ENCODE data around the gene PARP1.

The PARP1 gene

GRCh38 chr1:226406401-226406881 is 1.5 kb downstream of the PARP1 start:
- no peak for DNase-seq (ENCODE audit: low read depth, low spot score)

DNA sequence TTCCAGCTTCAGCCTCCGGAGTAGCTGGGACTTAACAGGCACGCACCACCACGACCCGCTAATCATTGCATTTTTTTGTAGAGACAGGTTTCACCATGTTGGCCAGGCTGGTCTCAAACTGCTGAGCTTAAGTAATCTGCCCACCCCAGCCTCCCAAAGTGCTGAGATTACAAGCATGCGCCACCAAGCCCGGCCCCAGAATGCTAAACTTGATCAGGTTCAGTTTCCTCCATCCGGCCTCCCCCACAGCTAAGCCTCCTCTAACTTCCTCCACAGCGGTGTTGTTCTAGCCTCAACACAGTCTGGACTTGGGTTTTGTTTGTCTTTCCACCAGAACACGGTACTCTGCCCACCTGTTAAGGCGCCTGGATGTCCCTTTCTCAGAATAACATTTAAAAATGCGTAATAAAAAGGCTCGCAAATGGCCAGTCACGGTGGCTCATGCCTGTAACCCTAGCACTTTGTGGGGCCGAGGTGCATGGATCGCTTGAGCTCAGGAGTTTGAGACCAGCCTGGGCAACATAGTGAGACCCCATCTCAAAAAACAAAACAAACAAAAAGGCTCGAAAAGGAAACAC is 2.4 kb downstream of the PARP1 start:
- no peak for DNase-seq (ENCODE audit: low read depth, low spot score)

GRCh38 chr1:226404904-226405222 is 3.0 kb downstream of the PARP1 start:
- no peak for DNase-seq (ENCODE audit: low read depth, low spot score)

GRCh38 chr1:226404063-226404903 is 3.6 kb downstream of the PARP1 start:
- no peak for DNase-seq (ENCODE audit: low read depth, low spot score)

DNA sequence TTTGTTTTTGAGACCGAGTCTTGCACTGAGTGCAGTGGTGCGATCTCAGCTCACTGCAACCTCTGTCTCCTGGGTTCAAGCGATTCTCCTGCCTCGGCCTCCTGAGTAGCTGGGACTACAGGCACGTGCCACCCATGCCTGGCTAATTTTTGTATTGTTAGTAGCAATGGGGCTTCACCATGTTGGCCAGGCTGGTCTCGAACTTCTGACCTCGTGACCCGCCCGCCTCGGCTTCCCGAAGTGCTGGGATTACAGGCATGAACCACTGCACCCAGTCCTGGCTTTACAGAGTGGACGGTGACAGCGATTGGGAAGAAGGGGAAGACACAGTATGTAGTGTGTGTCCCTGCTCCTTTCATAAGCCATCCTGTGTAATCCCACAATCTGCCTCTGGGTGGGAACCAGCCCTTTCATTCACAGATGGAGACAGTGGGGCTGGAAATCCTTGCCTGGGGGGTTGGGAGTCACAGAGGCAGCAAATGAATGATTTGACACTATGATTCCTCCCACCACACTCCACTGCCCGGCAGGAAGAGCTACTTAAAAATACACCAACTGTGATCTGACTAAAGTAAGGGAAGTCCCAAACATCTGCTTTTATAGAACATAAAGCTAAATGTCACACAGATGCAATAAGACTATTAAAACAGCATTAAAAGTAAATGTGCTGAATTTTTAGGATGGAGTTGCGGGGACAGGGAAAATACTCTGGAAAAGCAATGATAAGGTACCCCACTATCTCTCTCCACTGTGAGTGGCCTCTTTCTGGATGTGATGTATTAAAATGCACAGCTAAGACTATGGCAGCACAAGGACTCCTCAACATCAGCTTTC is 4.5 kb downstream of the PARP1 start:
- DNase-seq (ENCODE audit: low read depth, low spot score) = no peak

DNA sequence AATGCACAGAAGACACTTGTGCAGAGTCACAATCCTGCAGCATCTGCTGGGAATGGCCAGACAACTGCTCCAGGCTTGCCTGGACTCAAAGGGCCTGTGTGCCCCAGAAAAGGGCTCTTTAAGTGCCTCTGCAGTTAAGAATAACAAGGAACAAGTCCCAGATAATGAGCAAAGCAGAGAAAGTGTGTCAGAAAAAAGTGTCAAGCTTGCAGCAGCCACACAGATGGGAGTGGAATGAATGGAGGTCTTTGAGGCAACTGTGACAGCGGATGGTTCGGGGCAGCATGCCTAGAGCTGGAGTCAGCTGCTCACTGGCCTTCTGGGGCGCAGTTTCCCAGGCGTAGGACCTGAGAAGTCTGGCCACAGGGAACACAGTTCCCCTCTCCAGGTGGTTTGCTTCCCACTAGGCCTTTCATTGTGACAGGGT is 5.1 kb downstream of the PARP1 start:
- DNase-seq (ENCODE audit: low read depth, low spot score) = no peak

DNA sequence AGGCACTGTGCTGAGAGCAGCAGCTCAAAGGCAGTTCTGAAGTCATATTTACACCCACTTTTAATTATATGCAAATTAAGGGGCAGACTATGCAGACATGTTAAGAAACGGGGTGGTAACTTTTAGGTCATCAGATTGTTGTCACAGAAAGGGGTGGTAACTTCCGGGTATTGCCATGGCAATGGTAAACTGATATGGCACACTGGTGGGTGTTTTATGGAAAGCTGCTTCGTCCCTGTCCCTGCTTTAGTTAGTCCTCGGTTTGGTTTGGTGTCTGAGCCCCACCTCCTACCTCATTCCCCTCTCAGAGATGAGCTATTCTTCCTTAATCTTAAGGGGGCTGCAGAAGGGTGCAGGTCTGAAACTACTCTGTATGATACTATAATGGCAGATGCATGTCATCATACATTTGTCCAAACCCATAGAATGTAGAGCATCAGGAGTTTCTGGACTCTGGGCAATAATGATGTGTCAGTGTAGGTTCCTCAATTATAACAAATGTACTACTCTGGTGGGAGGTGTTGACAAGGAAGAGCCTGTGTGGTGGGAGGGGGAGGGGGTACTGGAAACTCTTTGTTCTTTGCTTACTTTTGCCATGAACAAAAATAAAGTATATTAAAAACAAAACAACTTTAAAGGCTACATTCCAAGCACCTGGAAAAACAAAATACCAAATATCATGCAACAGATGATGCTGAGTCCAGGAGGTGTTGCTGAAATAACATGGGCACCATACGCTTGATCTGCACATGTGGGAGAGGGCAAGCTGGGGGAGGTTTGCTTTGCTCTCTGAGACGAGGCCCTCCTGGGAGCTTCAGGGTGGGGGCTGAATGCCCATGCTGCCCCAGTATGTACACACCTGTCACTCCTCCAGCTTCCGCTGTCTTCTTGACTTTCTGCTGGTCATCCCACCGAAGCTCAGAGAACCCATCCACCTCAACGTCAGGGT is 6.3 kb downstream of the PARP1 start:
- no peak for DNase-seq (ENCODE audit: low read depth, low spot score)

DNA sequence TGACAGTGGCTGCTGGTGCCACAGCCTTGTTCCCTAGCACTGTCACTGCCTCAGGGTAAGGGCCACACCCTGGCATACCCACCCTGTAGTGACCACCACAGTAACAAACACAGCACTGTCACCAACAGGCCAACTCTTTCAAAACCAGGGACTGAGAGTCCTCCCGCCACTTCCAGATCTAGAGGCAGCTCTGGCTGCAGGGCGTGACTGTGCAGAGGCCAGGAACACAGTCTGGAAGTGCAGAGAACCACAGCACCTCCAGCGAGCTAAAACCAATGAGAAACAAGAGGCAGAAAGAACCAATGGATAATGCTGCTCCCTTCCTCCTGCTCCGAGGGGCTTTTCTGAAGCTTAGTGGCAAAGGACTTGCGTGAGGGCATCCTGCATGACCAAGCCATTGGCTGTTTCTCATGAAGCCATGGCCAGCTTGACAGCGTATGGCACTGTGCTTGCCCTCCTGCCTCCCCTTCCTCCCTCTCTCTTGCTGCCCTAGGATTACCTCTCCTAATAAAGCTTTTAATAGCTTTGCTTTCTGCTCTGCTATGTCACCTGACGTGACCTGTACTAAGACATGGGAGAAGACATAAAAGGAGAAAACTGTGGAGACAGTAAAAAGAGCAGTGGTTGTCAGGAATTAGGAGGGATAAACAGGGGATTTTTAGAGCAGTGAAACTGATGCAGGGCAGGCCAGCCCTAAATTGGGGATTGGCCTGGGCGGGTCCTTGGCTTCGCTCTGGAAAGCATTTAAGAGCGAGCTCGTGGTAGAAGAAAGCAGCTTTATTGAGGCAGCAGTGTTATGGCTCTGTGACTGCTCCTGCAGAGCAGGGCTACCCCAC is 7.2 kb downstream of the PARP1 start:
- DNase-seq (ENCODE audit: low read depth, low spot score) = no peak

GRCh38 chr1:226397955-226398636 is 9.8 kb downstream of the PARP1 start:
- no peak for DNase-seq (ENCODE audit: low read depth, low spot score)

DNA sequence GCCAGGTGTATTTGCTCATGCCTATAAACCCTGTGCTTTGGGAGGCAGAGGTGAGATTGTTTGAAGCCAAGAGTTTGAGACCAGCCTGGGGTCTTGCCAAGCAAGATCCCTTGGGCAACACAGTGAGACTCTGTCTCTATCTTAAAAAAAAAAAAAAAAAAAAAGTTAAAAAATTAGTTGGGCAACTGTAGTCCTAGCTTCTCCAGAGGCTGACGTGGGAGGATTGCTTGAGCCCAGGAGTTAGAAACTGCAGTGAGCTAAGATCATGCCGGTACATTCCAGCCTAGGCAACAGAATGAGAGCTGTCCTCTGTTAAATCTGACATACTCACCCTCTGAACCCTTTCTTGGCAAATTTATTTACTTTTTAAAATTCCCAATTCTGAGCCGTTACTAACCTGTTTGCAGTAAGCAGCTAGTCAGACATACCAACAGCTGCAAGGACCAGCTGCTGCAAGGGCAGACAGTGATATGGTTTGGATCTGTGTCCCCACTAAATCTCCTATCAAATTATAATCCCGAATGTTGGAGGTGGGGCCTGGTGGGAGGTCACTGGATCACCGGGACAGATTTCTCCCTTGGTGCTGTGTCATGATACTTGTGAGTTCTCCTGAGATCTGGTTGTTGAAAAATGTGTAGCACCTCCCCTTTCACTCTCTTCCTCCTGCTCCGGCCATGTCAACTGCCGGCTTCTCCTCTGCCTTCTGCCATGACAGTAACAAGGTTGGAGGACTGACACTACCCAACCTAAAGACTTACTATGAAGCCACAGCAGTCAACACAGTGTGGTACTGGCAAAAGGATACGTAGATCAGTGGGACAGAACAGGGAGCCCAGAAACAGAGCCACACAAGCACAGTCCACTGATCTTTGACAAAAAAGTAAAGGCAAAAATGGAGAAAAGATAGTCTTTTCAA is 10.6 kb downstream of the PARP1 start:
- DNase-seq (ENCODE audit: low read depth, low spot score) = no peak

GRCh38 chr1:226395753-226396152 is 12.1 kb downstream of the PARP1 start:
- no peak for DNase-seq (ENCODE audit: low read depth, low spot score)

GRCh38 chr1:226394462-226394861 is 13.4 kb downstream of the PARP1 start:
- no peak for DNase-seq (ENCODE audit: low read depth, low spot score)

DNA sequence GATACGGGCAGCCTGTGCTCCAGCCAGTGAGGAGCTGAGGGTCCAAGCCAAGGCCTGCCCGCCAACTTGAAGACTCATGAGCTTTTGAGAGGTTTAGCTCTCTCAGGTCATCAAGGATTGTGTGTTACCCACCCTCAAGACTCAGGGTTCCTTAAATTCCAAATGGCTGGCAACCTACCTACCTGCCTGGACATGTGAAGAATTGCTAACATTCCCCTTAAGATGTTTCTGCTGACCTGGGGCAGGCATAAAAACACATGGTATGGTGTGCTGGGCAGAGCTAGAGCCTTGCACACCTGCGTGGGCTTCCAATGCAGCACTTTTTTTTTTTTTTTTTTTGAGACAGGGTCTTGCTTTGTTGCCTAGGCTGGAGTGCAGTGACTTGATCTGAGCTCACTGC is 17.2 kb downstream of the PARP1 start:
- DNase-seq (ENCODE audit: low read depth, low spot score) = no peak

- no peak for DNase-seq (ENCODE audit: low read depth, low spot score)
Observed at GRCh38 chr1:226388131-226388530, 19.8 kb downstream of the PARP1 start.

- DNase-seq (ENCODE audit: low read depth, low spot score) = no peak
Observed at GRCh38 chr1:226384717-226385116, 23.2 kb downstream of the PARP1 start.

GRCh38 chr1:226384040-226384439 is 23.9 kb downstream of the PARP1 start:
- DNase-seq (ENCODE audit: low read depth, low spot score) = no peak

GRCh38 chr1:226382030-226382429 is 25.9 kb downstream of the PARP1 start:
- DNase-seq (ENCODE audit: low read depth, low spot score) = no peak

GRCh38 chr1:226381226-226381998 is 26.5 kb downstream of the PARP1 start:
- no peak for DNase-seq (ENCODE audit: low read depth, low spot score)
